LNCAP (cell line): Measurements from ENCODE around the gene CRABP2.

Source experiments
- TF ChIP-seq, protein P1 (sequence below): fragments of 450-650 bp; IDR thresholded peaks from 2 replicates; pipeline ENCODE4 v1.5.1; 2017; ENCODE audit warnings: mild to moderate bottlenecking

Gene CRABP2

DNA sequence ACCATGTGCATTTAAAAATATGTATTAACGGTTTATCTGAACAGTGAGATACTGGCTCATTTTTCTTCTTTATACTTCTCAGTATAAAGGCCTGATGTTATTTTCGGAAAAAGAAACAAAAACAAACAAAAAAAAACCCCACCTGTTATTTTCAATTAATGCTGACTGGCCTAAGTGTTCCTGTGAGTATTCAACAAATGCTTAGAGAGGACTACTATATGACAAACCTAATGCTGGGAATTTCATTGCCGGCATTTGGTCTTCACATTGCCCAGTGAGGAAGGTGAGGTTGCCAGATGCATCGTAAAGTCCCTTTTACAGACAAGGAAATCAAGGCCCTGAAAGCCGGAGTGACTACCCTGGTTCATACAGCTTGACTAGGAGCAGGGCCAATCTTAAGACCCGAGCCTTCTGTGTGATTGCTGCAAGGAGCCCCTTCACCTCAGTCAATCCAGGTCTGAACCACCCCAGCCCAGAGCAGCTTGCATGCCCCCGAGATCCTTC, 34.9 kb upstream of the CRABP2 start:
- TF ChIP-seq, protein P1, sequence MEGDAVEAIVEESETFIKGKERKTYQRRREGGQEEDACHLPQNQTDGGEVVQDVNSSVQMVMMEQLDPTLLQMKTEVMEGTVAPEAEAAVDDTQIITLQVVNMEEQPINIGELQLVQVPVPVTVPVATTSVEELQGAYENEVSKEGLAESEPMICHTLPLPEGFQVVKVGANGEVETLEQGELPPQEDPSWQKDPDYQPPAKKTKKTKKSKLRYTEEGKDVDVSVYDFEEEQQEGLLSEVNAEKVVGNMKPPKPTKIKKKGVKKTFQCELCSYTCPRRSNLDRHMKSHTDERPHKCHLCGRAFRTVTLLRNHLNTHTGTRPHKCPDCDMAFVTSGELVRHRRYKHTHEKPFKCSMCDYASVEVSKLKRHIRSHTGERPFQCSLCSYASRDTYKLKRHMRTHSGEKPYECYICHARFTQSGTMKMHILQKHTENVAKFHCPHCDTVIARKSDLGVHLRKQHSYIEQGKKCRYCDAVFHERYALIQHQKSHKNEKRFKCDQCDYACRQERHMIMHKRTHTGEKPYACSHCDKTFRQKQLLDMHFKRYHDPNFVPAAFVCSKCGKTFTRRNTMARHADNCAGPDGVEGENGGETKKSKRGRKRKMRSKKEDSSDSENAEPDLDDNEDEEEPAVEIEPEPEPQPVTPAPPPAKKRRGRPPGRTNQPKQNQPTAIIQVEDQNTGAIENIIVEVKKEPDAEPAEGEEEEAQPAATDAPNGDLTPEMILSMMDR, result no peak

DNA sequence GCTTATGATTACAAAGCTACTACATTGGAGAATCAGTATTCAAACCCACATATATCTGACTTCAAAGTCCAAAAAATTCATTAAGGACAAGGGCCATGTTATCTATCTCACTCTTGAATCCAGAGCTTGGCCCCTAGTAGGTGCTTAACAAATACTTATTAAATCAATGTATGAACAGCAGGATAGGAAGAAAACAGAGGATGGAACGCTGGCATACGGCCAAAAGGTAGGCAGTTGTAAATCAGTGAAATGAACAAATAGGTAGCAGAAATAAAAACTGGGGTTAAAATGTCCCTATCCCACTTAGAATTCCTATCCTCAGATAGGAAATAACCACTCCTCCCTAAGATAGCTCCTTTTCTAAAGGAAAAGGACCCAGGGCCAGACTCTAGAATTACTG, 33.5 kb upstream of the CRABP2 start:
- TF ChIP-seq, protein P1, result no peak

DNA sequence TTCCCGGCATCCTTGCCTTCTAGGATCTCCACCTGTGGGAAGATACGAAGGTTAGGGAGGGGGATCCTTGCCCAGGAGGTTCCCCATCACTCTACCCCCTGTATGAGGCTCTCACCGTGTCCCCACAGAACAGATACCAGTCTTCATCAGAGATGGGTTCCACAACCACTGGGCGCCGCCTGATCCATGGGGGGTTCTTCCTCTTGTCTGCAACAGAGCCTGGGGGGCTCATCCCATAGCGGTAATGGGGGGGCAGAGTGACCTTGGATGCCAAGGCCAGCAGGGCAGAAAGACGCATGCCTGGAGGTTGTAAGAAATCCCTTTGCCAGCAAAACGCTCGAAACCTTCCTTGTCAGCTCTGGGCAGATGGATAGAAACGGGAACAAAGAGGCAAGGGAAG, 33.0 kb upstream of the CRABP2 start:
- TF ChIP-seq, protein P1, result no peak

GRCh38 chr1:156733989-156734584, 28.7 kb upstream of the CRABP2 start:
- TF ChIP-seq, protein P1, result no peak

DNA sequence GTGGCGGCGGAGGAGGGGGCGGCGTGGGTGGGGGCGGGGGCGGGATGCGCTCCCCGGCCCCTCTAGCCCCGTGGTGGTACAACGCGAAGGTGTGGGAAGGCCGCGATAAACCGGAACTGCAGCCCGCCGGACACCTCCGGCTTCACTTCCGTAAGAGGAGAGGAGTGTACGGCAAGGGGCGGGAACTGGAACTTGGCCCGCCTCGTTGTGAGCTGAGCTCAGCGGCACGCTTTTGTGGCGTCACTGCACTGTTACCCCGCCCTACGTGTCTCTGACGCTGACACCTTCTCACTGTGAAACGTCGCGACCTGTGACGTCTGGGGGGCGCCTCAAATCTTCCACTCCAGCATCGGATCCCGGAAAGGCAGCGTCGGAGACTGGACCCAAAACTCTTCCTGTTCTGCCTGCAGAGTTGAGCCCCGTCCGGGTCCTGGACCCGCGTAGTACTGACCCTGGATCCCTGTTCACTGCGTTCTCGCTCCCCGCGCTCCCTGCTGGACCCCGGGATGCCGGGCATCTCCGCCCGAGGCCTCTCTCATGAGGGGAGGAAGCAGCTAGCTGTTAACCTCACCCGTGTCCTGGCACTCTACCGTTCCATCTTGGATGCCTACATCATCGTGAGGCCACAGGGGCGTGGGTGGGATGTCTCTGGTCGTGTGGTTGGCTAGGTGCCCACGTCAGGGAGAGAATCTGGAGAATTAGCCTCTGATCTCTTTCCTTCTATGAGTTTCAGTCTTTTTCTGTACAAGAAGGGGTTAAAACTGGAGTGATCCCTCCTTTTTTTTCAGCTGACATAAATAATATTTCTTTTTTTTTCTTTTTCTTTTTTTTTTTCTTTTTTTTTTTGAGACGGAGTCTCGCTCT, 23.4 kb upstream of the CRABP2 start, which contains the start of gene ISG20L2:
TSS of gene ISG20L2 (minus strand) at position 168 of the 864 bp plus-strand sequence. CDS start 1,114 bp downstream, outside the sequence.
- TF ChIP-seq, protein P1, result no peak

DNA sequence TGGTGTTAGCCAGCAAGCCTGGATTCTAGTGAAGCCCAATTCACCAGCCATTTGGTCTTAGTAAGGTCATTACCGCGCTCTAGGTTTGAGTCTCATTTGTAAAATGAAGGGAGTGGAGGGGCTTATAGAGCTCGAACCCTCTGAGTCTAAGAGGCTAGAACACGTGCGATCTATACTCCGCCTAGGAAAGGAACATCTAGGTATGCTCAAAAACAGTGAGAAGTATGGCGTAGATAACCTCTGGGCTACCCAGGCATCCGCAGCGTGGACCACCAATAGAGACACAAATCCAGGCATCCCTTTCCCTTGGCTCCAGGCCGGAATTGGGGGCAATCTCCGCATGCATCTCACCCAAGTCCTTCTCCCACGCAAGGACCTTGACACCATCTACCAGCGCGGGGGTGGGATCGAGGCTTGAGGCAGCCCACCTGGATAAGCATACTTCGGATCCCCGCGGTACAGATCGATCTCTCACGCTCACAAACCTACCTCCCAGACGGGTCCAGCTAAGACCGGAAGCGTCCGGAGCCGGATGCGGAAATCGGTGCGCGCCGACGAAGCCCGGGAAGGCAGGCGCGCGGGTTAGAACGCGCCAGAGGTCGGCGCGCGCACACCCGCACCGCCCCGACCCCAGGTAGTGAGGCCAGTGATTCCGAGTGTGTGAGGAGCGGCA, 22.7 kb upstream of the CRABP2 start, which contains the start of gene METTL25B:
TSS of gene METTL25B (plus strand) at position 544 of the 673 bp plus-strand sequence. CDS start 636 bp downstream, outside the sequence.
- TF ChIP-seq, protein P1, result no peak

DNA sequence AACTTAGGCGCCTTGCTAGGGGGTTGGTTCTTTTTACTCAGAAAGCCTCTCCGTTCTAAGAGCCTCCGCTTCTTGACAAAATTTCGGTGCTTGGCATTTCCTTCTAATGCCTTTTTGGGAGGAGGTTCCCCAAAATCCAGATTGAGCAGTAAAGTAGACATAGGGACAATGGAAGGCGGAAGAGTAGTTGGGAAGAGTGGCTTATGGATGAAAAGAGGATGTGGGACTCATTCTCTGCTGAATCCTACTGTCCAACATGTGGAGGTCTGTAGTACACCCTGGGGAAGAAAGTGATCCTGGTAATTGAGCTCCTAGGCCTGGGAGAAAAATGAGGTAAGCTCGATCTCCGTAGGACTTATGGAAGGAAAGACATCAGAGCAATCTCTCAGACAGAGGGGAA, 22.1 kb upstream of the CRABP2 start:
- TF ChIP-seq, protein P1, result no peak
